Dedifferentiated amniotic fluid mesenchymal stem cell (primary cell): Measurements from ENCODE around the gene SMAD1.

Source experiments
- DNase-seq: peaks from one replicate; pipeline ENCODE4 v3.0.0-alpha.2; 2016; ENCODE audit errors: extremely low spot score

The SMAD1 gene

GRCh38 chr4:145489556-145489955 is 7.9 kb downstream of the SMAD1 start:
- no peak for DNase-seq

DNA sequence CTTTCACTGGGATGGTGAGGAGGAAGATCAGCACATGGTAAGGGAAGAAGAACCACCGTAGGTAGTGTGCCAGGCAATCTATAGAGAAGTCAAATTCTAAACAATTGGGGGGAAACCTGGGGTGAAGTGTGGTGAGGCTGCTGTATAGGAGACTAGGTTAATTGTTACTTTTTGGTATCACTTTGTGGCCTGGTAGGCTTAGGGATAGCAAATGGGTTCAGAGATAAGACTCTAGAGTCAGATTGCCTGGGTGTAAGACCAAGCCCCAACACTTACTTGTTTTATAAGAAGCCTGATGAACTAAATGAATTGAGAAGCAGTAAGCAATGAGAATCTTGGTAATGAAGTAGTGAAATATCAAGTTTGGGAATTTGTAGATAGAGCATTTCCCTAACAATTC is 8.7 kb downstream of the SMAD1 start:
- DNase-seq: no peak

DNA sequence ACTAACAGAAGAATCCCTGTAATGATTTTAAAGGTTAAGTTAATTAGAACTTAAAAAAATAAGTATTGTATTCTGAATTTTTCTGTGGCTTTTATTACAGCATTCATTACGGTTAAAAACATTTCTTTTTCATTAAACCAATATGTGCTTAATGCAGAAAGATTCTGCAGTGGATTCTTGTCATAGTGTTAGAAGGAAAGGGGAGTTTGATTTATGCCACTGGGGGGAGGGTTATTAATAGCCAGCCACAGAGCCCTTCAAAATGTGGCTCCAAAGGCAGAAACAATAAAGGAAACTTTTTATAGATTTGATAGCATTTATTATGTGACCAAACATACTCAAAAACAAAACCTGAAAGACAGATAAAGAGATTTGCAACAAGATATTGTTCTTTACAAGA is 9.1 kb downstream of the SMAD1 start:
- no peak for DNase-seq

DNA sequence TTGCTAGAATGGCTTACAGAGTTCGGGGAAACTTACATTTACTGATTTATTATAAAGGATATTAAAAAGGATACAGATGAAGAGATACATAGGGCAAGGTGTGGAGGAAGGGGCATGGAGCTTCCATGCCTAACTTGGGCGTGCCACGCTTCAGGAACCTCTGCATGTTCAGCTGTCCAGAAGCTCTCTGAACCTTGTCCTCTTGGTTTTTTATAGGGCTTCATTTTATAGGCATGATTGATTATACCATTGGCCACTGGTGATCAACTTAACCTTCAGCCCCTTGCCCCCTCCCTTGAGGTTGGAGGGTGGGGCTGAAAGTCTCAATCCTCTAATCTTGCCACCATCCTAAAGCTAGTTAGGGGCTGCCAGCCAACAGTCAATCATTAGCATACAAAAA is 10.7 kb downstream of the SMAD1 start:
- DNase-seq: no peak

DNA sequence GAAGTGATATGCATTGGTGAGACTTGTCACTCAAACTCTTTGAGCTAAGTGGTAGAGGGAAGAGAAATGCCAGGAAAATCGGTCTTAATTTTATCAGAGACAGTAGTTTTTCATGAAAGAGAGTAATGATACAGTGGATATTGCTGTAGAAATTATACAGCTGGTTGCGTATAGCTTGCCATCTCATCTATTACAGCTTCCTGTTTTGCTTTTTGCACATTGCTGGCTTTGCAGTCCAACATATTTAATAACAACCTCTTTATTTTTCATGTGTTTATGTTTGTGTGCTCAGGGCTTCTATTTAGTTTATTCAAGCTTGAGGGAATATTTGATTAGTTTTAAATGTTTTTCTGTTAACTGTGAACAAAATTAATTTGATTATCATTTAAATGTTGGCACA is 11.5 kb downstream of the SMAD1 start:
- DNase-seq: no peak

DNA sequence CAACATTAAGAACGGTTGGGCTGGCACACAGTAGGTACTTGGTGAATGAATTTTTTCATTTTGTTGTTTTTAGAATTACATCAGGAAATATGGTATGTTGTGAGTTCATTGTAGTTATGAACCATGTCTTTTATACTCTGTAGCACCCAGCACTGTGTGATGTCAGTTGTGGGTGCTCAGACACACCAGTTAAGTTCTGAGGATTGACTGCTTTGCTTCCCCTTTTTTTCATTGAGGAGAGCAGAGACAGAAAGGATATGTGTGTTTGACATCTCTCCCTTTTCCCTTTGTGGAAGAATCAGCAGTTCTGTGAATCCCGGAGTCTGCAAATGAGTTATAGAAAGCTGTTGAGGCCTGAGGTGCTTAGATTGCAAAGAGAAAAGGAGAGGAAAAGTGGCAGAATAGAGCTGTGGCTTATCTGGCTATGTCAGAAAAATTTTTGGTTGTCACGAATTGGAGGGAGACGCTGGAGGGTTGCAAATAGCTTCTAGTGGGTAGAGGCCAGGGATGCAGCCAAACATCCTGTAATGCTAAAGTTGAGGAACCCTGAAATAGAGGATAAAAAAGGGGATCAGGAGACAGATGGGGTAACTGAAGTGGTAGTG is 13.1 kb downstream of the SMAD1 start:
- no peak for DNase-seq

DNA sequence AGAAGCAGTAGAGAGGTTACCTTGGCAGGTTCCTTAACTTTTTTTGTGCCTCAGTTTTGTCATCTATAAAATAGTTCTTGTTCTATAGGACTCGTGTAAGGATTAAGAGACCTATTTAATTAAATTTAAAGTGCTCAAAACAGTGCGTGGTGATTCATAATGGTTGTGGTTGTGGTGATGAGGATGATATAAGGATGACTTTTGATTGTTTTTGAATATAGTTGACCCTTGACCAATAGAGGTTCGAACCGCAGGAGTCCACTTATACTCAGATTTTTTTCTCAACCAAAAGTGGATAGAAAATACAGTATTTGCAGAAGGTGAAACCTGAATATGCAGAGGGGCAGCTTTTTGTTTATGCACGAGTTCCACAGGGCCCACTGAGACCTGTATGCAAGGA is 14.6 kb downstream of the SMAD1 start:
- no peak for DNase-seq

GRCh38 chr4:145497199-145498149 is 15.8 kb downstream of the SMAD1 start:
- no peak for DNase-seq

DNA sequence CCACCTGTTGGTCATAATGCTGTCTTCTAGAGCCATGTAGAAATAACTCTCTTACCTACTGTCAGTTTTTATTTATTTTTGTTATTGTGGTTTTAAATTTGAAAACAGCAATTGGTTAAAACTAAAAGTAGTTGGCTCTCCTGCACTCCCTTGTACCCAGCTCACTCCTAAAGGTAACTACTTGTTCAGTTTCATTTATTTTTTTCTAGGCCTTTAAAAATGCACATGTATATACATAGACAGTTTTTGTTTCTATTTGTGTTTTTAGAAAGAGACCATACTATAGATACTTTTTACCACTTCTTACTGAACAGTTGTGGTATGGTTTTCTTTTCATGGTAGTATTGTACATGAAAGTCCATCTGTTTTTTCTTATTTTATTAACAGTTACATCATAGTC is 16.8 kb downstream of the SMAD1 start:
- no peak for DNase-seq

DNA sequence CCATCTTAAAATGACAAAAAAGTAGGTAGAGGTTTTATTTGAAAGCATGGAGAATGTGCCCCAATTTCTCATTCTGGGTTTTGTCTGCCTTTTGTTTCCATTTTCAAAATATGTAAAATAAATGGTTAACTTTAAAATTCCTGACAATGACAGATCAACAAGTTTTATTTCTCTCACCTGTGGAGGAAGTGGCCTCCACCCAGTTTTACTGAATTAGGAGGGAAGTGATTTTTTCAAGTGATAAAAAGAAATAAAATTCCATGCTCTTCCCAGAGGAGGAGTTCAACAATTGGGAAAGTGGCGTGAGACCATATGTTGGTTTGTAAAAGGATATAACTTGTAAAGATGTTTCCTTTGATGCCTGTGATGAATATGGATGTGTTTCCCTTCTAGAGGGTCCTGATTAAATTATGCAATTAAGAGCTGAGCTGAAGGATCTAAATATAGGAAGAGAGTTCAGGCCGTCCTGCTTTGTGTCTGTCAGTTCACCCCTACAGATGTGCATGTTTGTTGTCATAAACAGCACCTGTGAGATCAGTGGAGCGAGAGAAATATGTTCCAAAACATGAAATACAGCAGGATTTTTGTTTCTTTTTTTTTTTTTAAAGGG is 19.5 kb downstream of the SMAD1 start:
- DNase-seq: no peak

- DNase-seq: no peak
These were observed 21.2 kb downstream of the SMAD1 start for GRCh38 chr4:145502809-145503208.

GRCh38 chr4:145503486-145504072 is 21.9 kb downstream of the SMAD1 start:
- no peak for DNase-seq

- DNase-seq: no peak
These were observed 24.3 kb downstream of the SMAD1 start for GRCh38 chr4:145505995-145506394.

DNA sequence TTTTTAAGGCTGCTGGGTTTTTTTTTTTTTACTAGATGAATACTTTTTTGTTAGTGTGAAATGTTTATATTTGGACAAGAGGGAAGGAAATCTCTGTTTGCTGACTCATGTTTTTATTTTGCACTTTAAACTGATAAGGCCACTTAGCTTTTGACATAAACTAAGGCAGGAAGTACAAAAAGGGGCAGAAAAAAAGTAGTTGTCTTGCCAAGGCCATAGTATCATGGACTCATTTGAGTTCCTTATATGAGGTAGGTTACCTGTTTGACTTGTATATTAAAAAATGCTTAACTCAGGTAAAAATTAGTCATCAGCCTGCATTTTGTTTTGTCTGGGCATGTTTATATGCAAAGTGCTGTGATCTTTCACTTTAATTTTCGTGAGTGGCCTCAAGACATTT is 26.0 kb downstream of the SMAD1 start:
- DNase-seq: no peak

DNA sequence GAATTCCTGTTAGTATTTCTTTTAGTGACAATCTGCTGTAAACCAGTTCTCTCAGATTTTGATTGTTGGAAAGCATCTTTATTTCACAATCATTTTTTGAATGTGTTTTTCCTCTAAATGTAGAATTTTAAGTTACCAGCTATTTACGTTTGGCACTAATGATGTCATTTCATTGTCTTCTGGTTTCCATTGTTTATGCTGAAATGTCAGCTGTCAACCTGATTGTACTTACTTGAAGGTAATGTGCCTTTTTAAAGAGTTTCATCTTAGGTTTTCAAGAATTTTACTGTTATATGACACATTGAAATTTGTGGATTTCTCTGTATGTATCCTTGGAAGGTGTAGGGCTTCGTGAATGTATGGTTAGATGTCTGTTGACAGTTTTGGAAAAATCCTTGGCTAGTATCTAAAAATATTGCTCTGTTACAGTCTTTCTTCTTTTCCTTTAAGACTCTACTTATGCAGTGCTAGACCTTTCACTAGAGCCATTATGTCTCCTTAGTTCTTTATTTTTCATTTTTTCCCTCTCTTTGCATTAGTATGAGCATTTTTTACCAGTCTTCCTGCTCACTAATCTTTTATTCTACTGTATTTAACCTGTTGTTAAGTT is 30.4 kb downstream of the SMAD1 start:
- no peak for DNase-seq

GRCh38 chr4:145513020-145513621 is 31.5 kb downstream of the SMAD1 start:
- no peak for DNase-seq

GRCh38 chr4:145520172-145520571 is 38.5 kb downstream of the SMAD1 start:
- DNase-seq: no peak

DNA sequence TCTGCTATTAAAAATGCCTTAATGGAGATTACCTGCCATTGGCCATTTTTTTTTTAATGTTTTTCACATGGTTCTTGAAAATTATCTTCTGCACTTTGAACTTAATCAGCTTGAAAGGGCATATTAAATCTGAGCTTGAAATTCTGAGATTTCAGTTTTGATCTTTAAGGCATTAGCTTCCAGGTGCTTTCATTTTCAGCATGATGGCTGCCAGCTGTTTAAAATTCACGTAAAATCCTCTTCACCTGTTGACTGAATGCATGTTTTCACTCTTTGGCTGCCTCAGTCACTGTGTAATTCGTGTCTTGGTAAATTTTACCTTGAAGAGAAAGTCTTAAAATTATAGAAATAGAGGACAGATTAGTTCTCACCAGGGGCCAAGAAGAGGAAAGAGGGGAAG is 39.6 kb downstream of the SMAD1 start:
- no peak for DNase-seq

GRCh38 chr4:145523117-145523516 is 41.5 kb downstream of the SMAD1 start:
- DNase-seq: no peak

DNA sequence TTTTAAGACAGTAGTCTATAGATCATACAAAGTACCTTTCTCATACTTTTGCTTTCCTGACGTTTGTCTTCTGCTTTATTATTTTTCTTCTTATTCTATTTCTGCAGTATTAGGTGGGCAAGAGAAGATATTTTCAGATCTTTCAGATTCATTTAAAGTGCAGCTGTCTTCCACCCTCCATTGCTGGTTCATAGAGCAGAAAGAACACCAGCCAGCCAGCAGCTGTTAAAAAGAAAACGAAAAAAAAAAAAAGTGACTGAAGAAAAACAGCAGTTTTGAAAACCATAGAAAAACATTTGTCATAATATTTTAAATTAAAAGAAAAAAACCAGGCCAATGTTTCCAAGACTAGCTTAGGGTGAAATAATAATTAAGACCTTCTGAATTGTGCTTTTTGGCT is 42.9 kb downstream of the SMAD1 start:
- DNase-seq: no peak

DNA sequence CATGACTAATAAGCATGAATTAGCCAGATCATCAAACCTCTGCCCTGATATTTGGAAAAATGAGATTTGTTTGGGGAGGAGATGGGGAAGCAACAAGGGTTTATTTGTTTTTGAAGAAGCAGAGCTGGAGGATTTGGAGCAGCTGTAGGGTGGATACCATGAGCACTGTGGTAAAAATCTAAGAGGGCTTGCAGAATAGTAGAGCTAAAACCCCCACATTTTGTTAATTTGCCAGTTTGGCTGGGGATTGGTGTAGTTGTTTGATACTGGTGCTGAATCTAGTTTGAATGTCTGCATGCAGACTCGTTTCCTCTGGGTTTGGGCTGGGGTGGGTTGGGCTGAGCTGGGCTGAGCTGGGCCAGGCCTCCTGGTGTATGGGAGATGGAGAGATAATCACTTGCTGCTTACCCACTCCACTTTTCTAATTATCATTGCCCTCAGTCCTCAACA is 43.7 kb downstream of the SMAD1 start:
- DNase-seq: no peak

DNA sequence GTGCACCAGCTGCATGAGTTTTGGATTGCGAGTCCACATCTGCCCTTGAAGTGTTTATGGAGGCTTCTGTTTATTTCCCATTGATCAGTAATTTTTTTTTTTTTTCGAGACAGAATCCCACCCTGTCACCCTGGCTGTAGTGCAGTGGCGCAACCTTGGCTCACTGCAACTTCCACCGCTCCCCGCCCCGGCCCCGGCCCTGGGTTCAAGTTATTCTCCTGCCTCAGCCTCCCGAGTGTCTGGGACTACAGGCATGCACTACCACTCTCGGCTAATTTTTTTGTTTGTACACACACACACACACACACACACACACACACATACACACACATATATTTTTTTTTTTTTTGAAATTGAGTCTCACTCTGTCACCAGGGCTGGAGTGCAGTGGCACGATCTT is 46.1 kb downstream of the SMAD1 start:
- DNase-seq: no peak
